WTC11 (cell line): Measurements from ENCODE around the gene A2ML1.

Experiments used
- AFF4 ChIP-seq: sonication (generic); formaldehyde crosslinking; IDR thresholded peaks from 2 replicates; pipeline ENCODE4 v1.8.1; 2023; ENCODE audit warnings: mild to moderate bottlenecking, missing genetic modification reagents, borderline replicate concordance
- AR ChIP-seq: fragments of 250-450 bp; sonication (Bioruptor Pico); IDR thresholded peaks from 2 replicates; pipeline ENCODE4 v1.9.0; 2021; ENCODE audit warnings: mild to moderate bottlenecking
- CTCF ChIP-seq: fragments of 200-600 bp; IDR thresholded peaks from 2 replicates; pipeline ENCODE4 v1.8.0; 2022; ENCODE audit warnings: antibody characterized with exemption
- FOXP1 ChIP-seq: sonication (generic); formaldehyde crosslinking; IDR thresholded peaks from 2 replicates; pipeline ENCODE4 v1.8.0; 2022; ENCODE audit warnings: missing genetic modification reagents, mild to moderate bottlenecking, moderate library complexity, borderline replicate concordance
- JAZF1 ChIP-seq: fragments of 250-450 bp; sonication (Bioruptor Pico); IDR thresholded peaks from 2 replicates; pipeline ENCODE4 v1.9.0; 2021; ENCODE audit warnings: moderate library complexity, mild to moderate bottlenecking, inconsistent platforms
- JUN ChIP-seq: sonication (generic); formaldehyde crosslinking; IDR thresholded peaks from 2 replicates; pipeline ENCODE4 v1.8.0; 2023; ENCODE audit warnings: mild to moderate bottlenecking, missing genetic modification reagents
- MAX ChIP-seq: sonication (generic); formaldehyde crosslinking; IDR thresholded peaks from 2 replicates; pipeline ENCODE4 v1.8.0; 2022; ENCODE audit warnings: mild to moderate bottlenecking, missing genetic modification reagents
- RELA ChIP-seq: sonication (generic); formaldehyde crosslinking; IDR thresholded peaks from 2 replicates; pipeline ENCODE4 v1.8.1; 2022; ENCODE audit warnings: missing genetic modification reagents, mild to moderate bottlenecking, borderline replicate concordance
- SMAD4 ChIP-seq: sonication (generic); formaldehyde crosslinking; IDR thresholded peaks from 2 replicates; pipeline ENCODE4 v1.8.0; 2022; ENCODE audit warnings: mild to moderate bottlenecking, missing genetic modification reagents
- SP1 ChIP-seq: sonication (generic); formaldehyde crosslinking; conservative IDR thresholded peaks from 2 replicates; pipeline ENCODE4 v1.8.1; 2022; ENCODE audit warnings: missing genetic modification reagents
- ZNF263 ChIP-seq: sonication (generic); formaldehyde crosslinking; IDR thresholded peaks from 2 replicates; pipeline ENCODE4 v1.8.1; 2022; ENCODE audit warnings: low read depth, mild to moderate bottlenecking, moderate library complexity, missing genetic modification reagents
- ZNF281 ChIP-seq: sonication (generic); formaldehyde crosslinking; IDR thresholded peaks from 2 replicates; pipeline ENCODE4 v1.8.0; 2023; ENCODE audit warnings: mild to moderate bottlenecking, missing genetic modification reagents
- TF ChIP-seq, protein P1 (sequence below): fragments of 250-450 bp; sonication (Bioruptor Pico); IDR thresholded peaks from 2 replicates; pipeline ENCODE4 v1.8.0; 2021; ENCODE audit warnings: mild to moderate bottlenecking
- TF ChIP-seq, protein P2 (sequence below): sonication (generic); formaldehyde crosslinking; IDR thresholded peaks from 2 replicates; pipeline ENCODE4 v1.8.1; 2023; ENCODE audit warnings: mild to moderate bottlenecking, missing genetic modification reagents

- TF ChIP-seq AFF4 (CRISPR knock-in tag) (no peak), FOXP1 (no peak), ZNF281 (CRISPR knock-in tag) (no peak), JAZF1 (CRISPR knock-in tag) (no peak), CTCF (no peak), JUN (CRISPR knock-in tag) (no peak), RELA (no peak), SMAD4 (CRISPR knock-in tag) (no peak), ZNF263 (CRISPR knock-in tag) (no peak), MAX (CRISPR knock-in tag) (no peak), SP1 (CRISPR knock-in tag) (no peak), AR (CRISPR knock-in tag) (no peak)
- TF ChIP-seq, protein P1, sequence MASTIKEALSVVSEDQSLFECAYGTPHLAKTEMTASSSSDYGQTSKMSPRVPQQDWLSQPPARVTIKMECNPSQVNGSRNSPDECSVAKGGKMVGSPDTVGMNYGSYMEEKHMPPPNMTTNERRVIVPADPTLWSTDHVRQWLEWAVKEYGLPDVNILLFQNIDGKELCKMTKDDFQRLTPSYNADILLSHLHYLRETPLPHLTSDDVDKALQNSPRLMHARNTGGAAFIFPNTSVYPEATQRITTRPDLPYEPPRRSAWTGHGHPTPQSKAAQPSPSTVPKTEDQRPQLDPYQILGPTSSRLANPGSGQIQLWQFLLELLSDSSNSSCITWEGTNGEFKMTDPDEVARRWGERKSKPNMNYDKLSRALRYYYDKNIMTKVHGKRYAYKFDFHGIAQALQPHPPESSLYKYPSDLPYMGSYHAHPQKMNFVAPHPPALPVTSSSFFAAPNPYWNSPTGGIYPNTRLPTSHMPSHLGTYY (CRISPR knock-in tag): no peak
- TF ChIP-seq, protein P2, sequence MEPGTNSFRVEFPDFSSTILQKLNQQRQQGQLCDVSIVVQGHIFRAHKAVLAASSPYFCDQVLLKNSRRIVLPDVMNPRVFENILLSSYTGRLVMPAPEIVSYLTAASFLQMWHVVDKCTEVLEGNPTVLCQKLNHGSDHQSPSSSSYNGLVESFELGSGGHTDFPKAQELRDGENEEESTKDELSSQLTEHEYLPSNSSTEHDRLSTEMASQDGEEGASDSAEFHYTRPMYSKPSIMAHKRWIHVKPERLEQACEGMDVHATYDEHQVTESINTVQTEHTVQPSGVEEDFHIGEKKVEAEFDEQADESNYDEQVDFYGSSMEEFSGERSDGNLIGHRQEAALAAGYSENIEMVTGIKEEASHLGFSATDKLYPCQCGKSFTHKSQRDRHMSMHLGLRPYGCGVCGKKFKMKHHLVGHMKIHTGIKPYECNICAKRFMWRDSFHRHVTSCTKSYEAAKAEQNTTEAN (CRISPR knock-in tag): no peak
Measured at GRCh38 chr12:8867009-8867408, 44.6 kb downstream of the A2ML1 start.
